Right lung (tissue), 5 donors: Measurements from ENCODE around the gene CTNNA2. TPM values are rescaled to one million over a fixed set of nuclear protein-coding genes. Genes with fewer than 3 reads are reported as not detected.

Experiments
- DNase-seq, 2 donors: peaks; one replicate each; pipeline ENCODE4 v3.0.0-alpha.2; 2013
- polyA plus RNA-seq, 5 donors: library from polyadenylated mRNA; unstranded; fragments of 120-200 nt; gene quantifications; one replicate each; pipeline versions ENCODE4 v1.2.1 to v1.2.3, GENCODE V29; 2013; ENCODE audit warnings: inconsistent platforms in 1 of 5, low replicate concordance in 1 of 5; ENCODE audit not compliant: insufficient read length in 5 of 5, insufficient read depth in 1 of 5

The CTNNA2 gene
- polyA plus RNA-seq, 5 donors, result 0.15 to 0.33 (median 0.23) TPM

GRCh38 chr2:79611448-79612016 lies 98.7 kb downstream of the CTNNA2 start:
- DNase-seq, result no peak

GRCh38 chr2:79612999-79613398 lies 100.1 kb downstream of the CTNNA2 start:
- no peak for DNase-seq

- no peak for DNase-seq
These were observed 106.6 kb downstream of the CTNNA2 start for GRCh38 chr2:79619442-79619841.

GRCh38 chr2:79619976-79620375 lies 107.1 kb downstream of the CTNNA2 start:
- DNase-seq, result no peak

GRCh38 chr2:79620679-79621078 lies 107.8 kb downstream of the CTNNA2 start:
- DNase-seq, result no peak

GRCh38 chr2:79621252-79621651 lies 108.4 kb downstream of the CTNNA2 start:
- no peak for DNase-seq

- no peak for DNase-seq
These were observed 108.9 kb downstream of the CTNNA2 start for GRCh38 chr2:79621755-79622154.

GRCh38 chr2:79622508-79622907 lies 109.7 kb downstream of the CTNNA2 start:
- DNase-seq, result no peak

GRCh38 chr2:79627237-79627636 lies 114.4 kb downstream of the CTNNA2 start:
- DNase-seq, result no peak

- no peak for DNase-seq
These were observed 117.2 kb downstream of the CTNNA2 start for GRCh38 chr2:79630060-79630459.

- no peak for DNase-seq
These were observed 118.2 kb downstream of the CTNNA2 start for GRCh38 chr2:79630972-79631557.

- no peak for DNase-seq
These were observed 125.6 kb downstream of the CTNNA2 start for GRCh38 chr2:79638410-79638809.

- DNase-seq, result no peak
These were observed 126.1 kb downstream of the CTNNA2 start for GRCh38 chr2:79638954-79639353.

GRCh38 chr2:79640001-79640400 lies 127.2 kb downstream of the CTNNA2 start:
- DNase-seq, result no peak

GRCh38 chr2:79649531-79649930 lies 136.7 kb downstream of the CTNNA2 start:
- no peak for DNase-seq

- DNase-seq, result no peak
These were observed 147.7 kb downstream of the CTNNA2 start for GRCh38 chr2:79660557-79660956.

GRCh38 chr2:79665091-79665490 lies 152.2 kb downstream of the CTNNA2 start:
- no peak for DNase-seq

GRCh38 chr2:79666430-79666829 lies 153.6 kb downstream of the CTNNA2 start:
- DNase-seq, result no peak

GRCh38 chr2:79669714-79670113 lies 156.9 kb downstream of the CTNNA2 start:
- no peak for DNase-seq

- no peak for DNase-seq
These were observed 157.3 kb downstream of the CTNNA2 start for GRCh38 chr2:79670198-79670597.

GRCh38 chr2:79686884-79687283 lies 174.0 kb downstream of the CTNNA2 start:
- DNase-seq, result no peak

GRCh38 chr2:79695248-79695647 lies 182.4 kb downstream of the CTNNA2 start:
- no peak for DNase-seq

- DNase-seq, result no peak
These were observed 184.3 kb downstream of the CTNNA2 start for GRCh38 chr2:79697200-79697599.

GRCh38 chr2:79700651-79701050 lies 187.8 kb downstream of the CTNNA2 start:
- DNase-seq, result no peak
